Liver (tissue), 9 donors: ENCODE data around the gene SASH1. TPM values are rescaled to one million over a fixed set of nuclear protein-coding genes. Genes with fewer than 3 reads are reported as not detected.

Experiments
- DNase-seq: peaks from one replicate; pipeline ENCODE4 v3.0.0-alpha.2; 2017; ENCODE audit warnings: low spot score
- H3K27ac ChIP-seq, 2 donors: one replicate each; pipeline ENCODE4 v1.7.0; 2013; ENCODE audit warnings: inconsistent platforms in 2 of 2, low read length in 2 of 2, control low read depth in 1 of 2, low read depth in 1 of 2, mild to moderate bottlenecking in 1 of 2
- H3K27me3 ChIP-seq, 4 donors: one replicate each; pipeline versions ENCODE4 v1.6.1 to v1.7.0; 2013; ENCODE audit warnings: low read length in 3 of 4, inconsistent platforms in 1 of 4, mild to moderate bottlenecking in 1 of 4, moderate library complexity in 1 of 4; ENCODE audit not compliant: control insufficient read depth in 4 of 4, insufficient read depth in 4 of 4
- H3K36me3 ChIP-seq, 4 donors: one replicate each; pipeline versions ENCODE4 v1.6.1 to v1.7.0; 2013; ENCODE audit warnings: low read length in 3 of 4, mild to moderate bottlenecking in 3 of 4, low read depth in 1 of 4, moderate library complexity in 1 of 4; ENCODE audit not compliant: control insufficient read depth in 4 of 4, insufficient read depth in 3 of 4
- H3K4me1 ChIP-seq, 4 donors: one replicate each; pipeline versions ENCODE4 v1.6.1 to v1.7.0; 2013; ENCODE audit warnings: low read length in 3 of 4, mild to moderate bottlenecking in 3 of 4, moderate library complexity in 1 of 4; ENCODE audit not compliant: control insufficient read depth in 4 of 4, insufficient read depth in 4 of 4
- H3K4me3 ChIP-seq, 3 donors: one replicate each; pipeline versions ENCODE4 v1.6.1 to v1.7.0; 2013; ENCODE audit warnings: low read length in 3 of 3, control low read depth in 1 of 3, low read depth in 1 of 3, mild to moderate bottlenecking in 1 of 3
- H3K9ac ChIP-seq, 2 donors: one replicate each; pipeline ENCODE4 v1.7.0; 2013; ENCODE audit warnings: low read length in 2 of 2, mild to moderate bottlenecking in 2 of 2, moderate library complexity in 2 of 2, control low read depth in 1 of 2, low read depth in 1 of 2
- H3K9me3 ChIP-seq, 4 donors: one replicate each; pipeline versions ENCODE4 v1.6.1 to v1.7.0; 2013; ENCODE audit warnings: low read length in 3 of 4; ENCODE audit not compliant: control insufficient read depth in 4 of 4
- EGR1 ChIP-seq, 2 donors: IDR thresholded peaks; 2 replicates each; pipeline ENCODE4 v1.6.1; 2016 to 2018; ENCODE audit warnings: antibody characterized with exemption in 2 of 2, low read depth in 2 of 2
- HNF4A ChIP-seq, 2 donors: conservative IDR thresholded peaks; 2 replicates each; pipeline ENCODE4 v1.6.1; 2016; ENCODE audit warnings: antibody characterized with exemption in 2 of 2, mild to moderate bottlenecking in 2 of 2
- HNF4G ChIP-seq: IDR thresholded peaks from 2 replicates; pipeline ENCODE4 v1.6.1; 2016; ENCODE audit warnings: antibody characterized with exemption
- RXRA ChIP-seq, 2 donors: IDR thresholded peaks; 2 replicates each; pipeline ENCODE4 v1.6.1; 2017 to 2018; ENCODE audit warnings: antibody characterized with exemption in 2 of 2, mild to moderate bottlenecking in 1 of 2
- SP1 ChIP-seq: IDR thresholded peaks from 2 replicates; pipeline ENCODE4 v1.6.1; 2018; ENCODE audit warnings: antibody characterized with exemption, mild to moderate bottlenecking
- TAF1 ChIP-seq: conservative IDR thresholded peaks from 2 replicates; pipeline ENCODE4 v1.6.1; 2016; ENCODE audit warnings: antibody characterized with exemption, mild to moderate bottlenecking
- YY1 ChIP-seq: IDR thresholded peaks from 2 replicates; pipeline ENCODE4 v1.6.1; 2016; ENCODE audit warnings: antibody characterized with exemption, mild to moderate bottlenecking
- WGBS: extraction: QIAGEN DNeasy Blood & Tissue Kit; methylation state at CpG from one replicate; pipeline ENCODE4 v1.1.7; 2013; 5-methylcytosine and 5-hydroxymethylcytosine counted together
- polyA plus RNA-seq, 2 donors: library from polyadenylated mRNA; stranded (reverse) in 1 of 2; unstranded in 1 of 2; fragments of 200-250 nt in 1 of 2; fragments of >200 nt in 1 of 2; fragmentation: Nextera tagmentation in 1 of 2; extraction: Ambion mirVana in 1 of 2; gene quantifications; one replicate each; pipeline versions ENCODE4 v1.2.1 to v1.2.3, GENCODE V29; 2013 to 2015
- total RNA-seq, 2 donors: library from RNA; depleted of rRNA; stranded (reverse); fragments of >200 nt; gene quantifications; one replicate each; pipeline ENCODE4 v1.2.3, GENCODE V29; 2014
- TF ChIP-seq, protein P1 (sequence below): IDR thresholded peaks from 2 replicates; pipeline ENCODE4 v1.6.1; 2016; ENCODE audit warnings: antibody characterized with exemption
- TF ChIP-seq, protein P2 (sequence below): IDR thresholded peaks from 2 replicates; pipeline ENCODE4 v1.6.1; 2016; ENCODE audit warnings: antibody characterized with exemption
- TF ChIP-seq, protein P3 (sequence below): IDR thresholded peaks from 2 replicates; pipeline ENCODE4 v1.6.1; 2016; ENCODE audit warnings: antibody characterized with exemption
- TF ChIP-seq, protein P4 (sequence below): fragments of 150-350 bp; IDR thresholded peaks from 2 replicates; pipeline ENCODE4 v1.5.1; 2017; ENCODE audit warnings: improper control_type of control experiment, low read depth, low read length; ENCODE audit not compliant: missing input control
- donor health status: healthy.
- donor health status: healthy.
- donor health status: healthy.
- donor health status: healthy.
- donor health status: healthy.

The SASH1 gene
- total and polyA plus RNA-seq, 4 donors: 3.5 to 16.4 (median 7.6) TPM

DNA sequence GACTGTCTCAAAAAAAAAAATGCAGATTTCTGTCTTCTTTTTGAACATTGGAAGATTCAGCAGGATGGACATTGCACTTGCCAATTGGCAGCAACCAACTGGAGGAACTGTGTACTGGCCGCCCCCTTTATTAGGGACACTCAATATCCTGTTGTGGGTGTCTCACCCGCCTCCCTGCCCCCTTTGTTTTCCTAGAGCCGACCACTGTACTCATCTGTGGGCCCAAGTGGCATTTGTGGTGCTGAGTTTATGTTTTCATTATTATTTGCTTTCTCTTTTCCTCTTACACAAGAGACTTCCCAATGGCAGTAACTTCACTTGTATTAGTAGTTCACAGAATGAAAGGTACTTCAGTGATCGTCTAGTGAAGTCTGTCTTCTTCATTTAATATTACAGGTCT is 125.3 kb downstream of the SASH1 start:
- no peak overlapping the region for H3K9ac ChIP-seq
- WGBS: 74% methylated on average over 4 of the region's 4 CpGs
- DNase-seq: no peak

DNA sequence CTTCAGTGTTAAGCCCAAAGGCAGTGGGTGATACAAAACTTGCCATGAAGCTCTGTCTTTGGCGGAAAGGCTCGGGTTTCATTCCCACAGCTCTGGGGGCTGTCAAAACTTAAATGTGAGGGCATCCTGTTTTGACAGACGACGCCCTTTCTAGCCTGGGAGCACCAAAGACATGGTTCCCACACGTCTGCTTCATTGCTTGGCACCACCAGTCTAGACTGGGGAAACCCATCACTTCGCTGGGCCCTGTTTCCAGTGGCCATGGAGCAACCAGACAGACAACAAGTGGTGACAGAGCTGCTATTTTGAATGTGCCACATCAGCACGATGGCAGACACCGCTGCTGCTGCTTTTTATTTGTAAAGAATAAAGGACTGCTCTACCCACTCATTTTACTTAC is 127.5 kb downstream of the SASH1 start:
- H3K4me1 ChIP-seq: no peaks in the 10 kb centered on the region
- no peak overlapping the region for H3K27ac ChIP-seq
- H3K9me3 ChIP-seq: no peaks in the 10 kb centered on the region
- peaks cover 0 to 9% (median 2%) of the 10 kb centered on the region in 4 donors for H3K36me3 ChIP-seq
- H3K9ac ChIP-seq: no peak overlapping the region
- no peak overlapping the region for H3K4me3 ChIP-seq
- H3K27me3 ChIP-seq: no peaks in the 10 kb centered on the region
- DNase-seq: no peak
- TF ChIP-seq, protein P1, sequence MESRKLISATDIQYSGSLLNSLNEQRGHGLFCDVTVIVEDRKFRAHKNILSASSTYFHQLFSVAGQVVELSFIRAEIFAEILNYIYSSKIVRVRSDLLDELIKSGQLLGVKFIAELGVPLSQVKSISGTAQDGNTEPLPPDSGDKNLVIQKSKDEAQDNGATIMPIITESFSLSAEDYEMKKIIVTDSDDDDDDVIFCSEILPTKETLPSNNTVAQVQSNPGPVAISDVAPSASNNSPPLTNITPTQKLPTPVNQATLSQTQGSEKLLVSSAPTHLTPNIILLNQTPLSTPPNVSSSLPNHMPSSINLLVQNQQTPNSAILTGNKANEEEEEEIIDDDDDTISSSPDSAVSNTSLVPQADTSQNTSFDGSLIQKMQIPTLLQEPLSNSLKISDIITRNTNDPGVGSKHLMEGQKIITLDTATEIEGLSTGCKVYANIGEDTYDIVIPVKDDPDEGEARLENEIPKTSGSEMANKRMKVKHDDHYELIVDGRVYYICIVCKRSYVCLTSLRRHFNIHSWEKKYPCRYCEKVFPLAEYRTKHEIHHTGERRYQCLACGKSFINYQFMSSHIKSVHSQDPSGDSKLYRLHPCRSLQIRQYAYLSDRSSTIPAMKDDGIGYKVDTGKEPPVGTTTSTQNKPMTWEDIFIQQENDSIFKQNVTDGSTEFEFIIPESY: no peak
- TF ChIP-seq HNF4G (no peak), TAF1 (no peak), RXRA (IDR thresholded peaks at IDR 0.05) (no peak)
- TF ChIP-seq, protein P2, sequence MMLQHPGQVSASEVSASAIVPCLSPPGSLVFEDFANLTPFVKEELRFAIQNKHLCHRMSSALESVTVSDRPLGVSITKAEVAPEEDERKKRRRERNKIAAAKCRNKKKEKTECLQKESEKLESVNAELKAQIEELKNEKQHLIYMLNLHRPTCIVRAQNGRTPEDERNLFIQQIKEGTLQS: no peak
- TF ChIP-seq, protein P3, sequence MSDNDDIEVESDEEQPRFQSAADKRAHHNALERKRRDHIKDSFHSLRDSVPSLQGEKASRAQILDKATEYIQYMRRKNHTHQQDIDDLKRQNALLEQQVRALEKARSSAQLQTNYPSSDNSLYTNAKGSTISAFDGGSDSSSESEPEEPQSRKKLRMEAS: no peak
- 91% methylated on average over 8 of the region's 8 CpGs for WGBS

More for the DNA sequence above, 125.3 kb downstream of the SASH1 start:
- Histone ChIP-seq H3K27me3 (no peaks in the 10 kb centered on the region), H3K27ac (no peak overlapping the region), H3K36me3 (no peaks in the 10 kb centered on the region), H3K4me3 (no peak overlapping the region), H3K9me3 (no peaks in the 10 kb centered on the region), H3K4me1 (peaks cover 0 to 6% (median 2%) of the 10 kb centered on the region in 4 donors)
- no peak for TF ChIP-seq YY1
- no peak for TF ChIP-seq EGR1 (IDR thresholded peaks at IDR 0.05; ENCODE audit: low read depth in 2 of 2)
- no peak for TF ChIP-seq HNF4A (conservative IDR thresholded peaks at IDR 0.05)
- no peak for TF ChIP-seq RXRA (IDR thresholded peaks at IDR 0.05)
- TF ChIP-seq, protein P4, sequence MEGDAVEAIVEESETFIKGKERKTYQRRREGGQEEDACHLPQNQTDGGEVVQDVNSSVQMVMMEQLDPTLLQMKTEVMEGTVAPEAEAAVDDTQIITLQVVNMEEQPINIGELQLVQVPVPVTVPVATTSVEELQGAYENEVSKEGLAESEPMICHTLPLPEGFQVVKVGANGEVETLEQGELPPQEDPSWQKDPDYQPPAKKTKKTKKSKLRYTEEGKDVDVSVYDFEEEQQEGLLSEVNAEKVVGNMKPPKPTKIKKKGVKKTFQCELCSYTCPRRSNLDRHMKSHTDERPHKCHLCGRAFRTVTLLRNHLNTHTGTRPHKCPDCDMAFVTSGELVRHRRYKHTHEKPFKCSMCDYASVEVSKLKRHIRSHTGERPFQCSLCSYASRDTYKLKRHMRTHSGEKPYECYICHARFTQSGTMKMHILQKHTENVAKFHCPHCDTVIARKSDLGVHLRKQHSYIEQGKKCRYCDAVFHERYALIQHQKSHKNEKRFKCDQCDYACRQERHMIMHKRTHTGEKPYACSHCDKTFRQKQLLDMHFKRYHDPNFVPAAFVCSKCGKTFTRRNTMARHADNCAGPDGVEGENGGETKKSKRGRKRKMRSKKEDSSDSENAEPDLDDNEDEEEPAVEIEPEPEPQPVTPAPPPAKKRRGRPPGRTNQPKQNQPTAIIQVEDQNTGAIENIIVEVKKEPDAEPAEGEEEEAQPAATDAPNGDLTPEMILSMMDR: no peak
- TF ChIP-seq, protein P1: no peak
- no peak for TF ChIP-seq SP1
